Gastrocnemius medialis (tissue), 4 donors: ENCODE data around the gene PRXL2C. TPM values are rescaled to one million over a fixed set of nuclear protein-coding genes. Genes with fewer than 3 reads are reported as not detected.
A peak's percentile ranks its signal among the peaks of the same experiment; 100 is the strongest.

Experiments used
- ATAC-seq, 2 donors: fragments of 150-250 bp; one replicate each; pipeline ENCODE4 v1.9.1; 2016
- DNase-seq, 2 donors: peaks; one replicate each; pipeline ENCODE4 v3.0.0-alpha.2; 2019
- H3K27ac ChIP-seq, 4 donors: fragments of 200-600 bp; sonication (generic); 1 replicate in 1 of 4; 2 replicates in 3 of 4; pipeline ENCODE4 v1.5.1; 2016 to 2018; ENCODE audit warnings: mild to moderate bottlenecking in 2 of 4, moderate library complexity in 1 of 4
- H3K27me3 ChIP-seq, 3 donors: fragments of 200-600 bp; sonication (generic) in 2 of 3; 1 replicate in 1 of 3; 2 replicates in 2 of 3; pipeline versions ENCODE4 v1.5.1 to v1.6.0; 2016 to 2019; ENCODE audit warnings: mild to moderate bottlenecking in 1 of 3, moderate library complexity in 1 of 3
- H3K36me3 ChIP-seq, 2 donors: fragments of 200-600 bp; sonication (generic) in 1 of 2; one replicate each; pipeline ENCODE4 v1.5.1; 2017 to 2018
- H3K4me1 ChIP-seq, 2 donors: fragments of 200-600 bp; sonication (generic) in 1 of 2; one replicate each; pipeline ENCODE4 v1.5.1; 2016 to 2017; ENCODE audit warnings: mild to moderate bottlenecking in 2 of 2
- H3K4me3 ChIP-seq, 4 donors: fragments of 200-600 bp; sonication (generic) in 3 of 4; 1 replicate in 1 of 4; 2 replicates in 3 of 4; pipeline ENCODE4 v1.5.1; 2016 to 2019; ENCODE audit warnings: mild to moderate bottlenecking in 2 of 4
- H3K9me3 ChIP-seq, 3 donors: fragments of 200-600 bp; sonication (generic) in 2 of 3; 1 replicate in 1 of 3; 2 replicates in 2 of 3; pipeline ENCODE4 v1.5.1; 2016 to 2019
- CTCF ChIP-seq, 5 experiments: fragments of 450-650 bp in 3 of 5; fragments of 200-600 bp in 2 of 5; sonication (generic) in 2 of 5; IDR thresholded peaks in 4 of 5; conservative IDR thresholded peaks in 1 of 5; 1 replicate in 4 of 5; 2 replicates in 1 of 5; pipeline ENCODE4 v1.5.1; 2016 to 2019; ENCODE audit warnings: antibody characterized with exemption in 5 of 5, mild to moderate bottlenecking in 3 of 5, moderate library complexity in 3 of 5
- POLR2A ChIP-seq, 2 donors: fragments of 450-650 bp; IDR thresholded peaks; one replicate each; pipeline ENCODE4 v1.6.1; 2017; ENCODE audit warnings: antibody characterized with exemption in 2 of 2, mild to moderate bottlenecking in 2 of 2, moderate library complexity in 2 of 2
- in situ Hi-C, 4 donors: fragments of 200-750 bp; cut with MboI; loops; one replicate each; pipeline versions ENCODE4 v1.15.0 to v1.8.0; 2017; ENCODE audit warnings: low sequenced_read_pairs in 4 of 4
- intact Hi-C: fragments of 100-400 bp; cut with DNase I; formaldehyde crosslinking; loops from one replicate; pipeline ENCODE4 v1.15.1; 2023; ENCODE audit warnings: low total_unique reads
- total RNA-seq, 4 donors: library from RNA; depleted of rRNA; stranded (reverse); fragments of >200 nt; gene quantifications; one replicate each; pipeline versions ENCODE4 v1.1.0 to v1.2.3, GENCODE V29; 2016

PRXL2C gene
- total RNA-seq, 4 donors from 2014 or later = 16.9 to 29.4 (median 23.8) TPM

GRCh38 chr9:96663506-96664120 is 8.5 kb upstream of the PRXL2C start:
- Histone ChIP-seq H3K36me3 (no peaks in the 10 kb centered on the region), H3K27ac (no peak overlapping the region), H3K4me1 (no peaks in the 10 kb centered on the region), H3K9me3 (no peaks in the 10 kb centered on the region), H3K27me3 (no peaks in the 10 kb centered on the region), H3K4me3 (no peak overlapping the region)
- intact Hi-C loops = no loop called here
- ATAC-seq (no peak), DNase-seq (no peak)
- no peak for TF ChIP-seq POLR2A (IDR thresholded peaks at IDR 0.05)
- no peak for TF ChIP-seq CTCF (IDR thresholded peaks at IDR 0.05 in 4 of 5, conservative IDR thresholded peaks at IDR 0.05 in 1 of 5)
- in situ Hi-C loops = loop anchor here in 2 of 4 donors (10.0 to 25.0 kb wide), 3 partner anchors 219 to 329 kb away; no protein-coding TSS in a partner anchor

- H3K36me3 ChIP-seq = no peaks in the 10 kb centered on the region
- no peak for ATAC-seq
- no peaks in the 10 kb centered on the region for H3K4me1 ChIP-seq
- H3K27ac ChIP-seq = no peak overlapping the region
- H3K9me3 ChIP-seq = no peaks in the 10 kb centered on the region
- in situ Hi-C loops (loop anchor here in 2 of 4 donors (10.0 to 25.0 kb wide), 3 partner anchors 217 to 327 kb away; no protein-coding TSS in a partner anchor), intact Hi-C loops (no loop called here)
- no peaks in the 10 kb centered on the region for H3K27me3 ChIP-seq
- H3K4me3 ChIP-seq = no peak overlapping the region
- TF ChIP-seq CTCF (IDR thresholded peaks at IDR 0.05 in 4 of 5, conservative IDR thresholded peaks at IDR 0.05 in 1 of 5) (no peak), POLR2A (IDR thresholded peaks at IDR 0.05) (no peak)
- DNase-seq = no peak
Observed at GRCh38 chr9:96661711-96662110, 6.6 kb upstream of the PRXL2C start.

DNA sequence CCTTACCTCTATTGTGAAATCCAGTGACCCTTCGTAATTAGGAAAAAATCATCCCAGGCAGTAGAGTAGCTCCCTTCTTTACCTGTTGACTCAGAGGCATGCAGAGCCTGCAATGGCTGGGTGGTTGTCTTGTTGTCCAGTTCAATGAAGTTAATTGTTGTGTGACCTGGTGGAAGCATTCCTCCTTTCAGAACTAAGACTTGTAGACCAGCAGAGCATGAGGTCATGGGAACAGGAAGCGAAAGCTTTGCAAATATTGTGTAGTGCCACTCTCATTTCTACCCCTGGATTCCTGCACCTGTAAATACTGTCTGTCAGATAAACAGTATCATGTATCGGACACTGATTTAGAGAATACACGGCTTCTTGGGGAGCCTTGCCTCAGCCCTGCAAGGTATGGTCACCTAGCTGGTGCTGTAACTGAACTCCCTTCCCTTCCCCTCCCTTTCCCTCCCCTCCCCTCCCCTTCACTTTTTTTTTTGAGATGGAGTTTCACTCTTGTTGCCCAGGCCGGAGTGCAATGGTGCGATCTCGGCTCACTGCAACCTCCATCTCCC is 5.7 kb upstream of the PRXL2C start:
- DNase-seq = no peak
- Histone ChIP-seq H3K9me3 (no peaks in the 10 kb centered on the region), H3K27ac (no peak overlapping the region), H3K27me3 (no peaks in the 10 kb centered on the region), H3K4me1 (no peaks in the 10 kb centered on the region), H3K36me3 (no peaks in the 10 kb centered on the region), H3K4me3 (no peak overlapping the region)
- intact Hi-C loops (no loop called here), in situ Hi-C loops (loop anchor here in 2 of 4 donors (10.0 to 25.0 kb wide), 3 partner anchors 216 to 326 kb away; no protein-coding TSS in a partner anchor)
- TF ChIP-seq CTCF (IDR thresholded peaks at IDR 0.05 in 4 of 5, conservative IDR thresholded peaks at IDR 0.05 in 1 of 5) (no peak), POLR2A (IDR thresholded peaks at IDR 0.05) (no peak)
- no peak for ATAC-seq

GRCh38 chr9:96654450-96655197 is 493 bp downstream of the PRXL2C start:
- TF ChIP-seq POLR2A (IDR thresholded peaks at IDR 0.05) (peak; percentile 68 to 74), CTCF (IDR thresholded peaks at IDR 0.05 in 4 of 5, conservative IDR thresholded peaks at IDR 0.05 in 1 of 5) (peak in 4 of 5 experiments; percentile 33 to 42 (median 36))
- intact Hi-C loops (loop anchor here (1.0 to 10.0 kb wide), 4 partner anchors 36 to 236 kb away; partner anchors contain the start of genes CDC14B, HABP4 and ZNF367), in situ Hi-C loops (loop anchor here in 2 of 4 donors (10.0 to 25.0 kb wide), 2 partner anchors 50 to 317 kb away; no protein-coding TSS in a partner anchor)
- peak; percentile 61 to 84 for DNase-seq
- H3K27ac ChIP-seq = peak overlapping the region; percentile 93 to 96 (median 95)
- peak overlapping the region; percentile 65 to 74 (median 70) for H3K4me3 ChIP-seq
- no peaks in the 10 kb centered on the region for H3K36me3 ChIP-seq
- H3K27me3 ChIP-seq = no peaks in the 10 kb centered on the region
- H3K4me1 ChIP-seq = peaks cover 15 to 25% of the 10 kb centered on the region in 2 donors
- ATAC-seq = peak; percentile 79 to 83
- no peaks in the 10 kb centered on the region for H3K9me3 ChIP-seq
